Activated naive CD8-positive, alpha-beta T cell treated with anti-CD3 and anti-CD28 coated beads for 36 hours (primary cell): ENCODE data around the gene TMEM131L. TPM values are rescaled to one million over a fixed set of nuclear protein-coding genes. Genes with fewer than 3 reads are reported as not detected.

Experiments
- DNase-seq: peaks from one replicate; pipeline ENCODE4 v3.0.0; 2021
- H3K27ac Mint-ChIP-seq: one replicate; pipeline ENCODE4 v1.8.0; 2022; ENCODE audit warnings: mild to moderate bottlenecking, moderate library complexity, mixed read lengths
- H3K27me3 Mint-ChIP-seq: one replicate; pipeline ENCODE4 v1.8.0; 2022; ENCODE audit warnings: mild to moderate bottlenecking, mixed read lengths
- H3K36me3 Mint-ChIP-seq: one replicate; pipeline ENCODE4 v1.8.0; 2021; ENCODE audit warnings: mild to moderate bottlenecking, mixed read lengths
- H3K4me1 Mint-ChIP-seq: one replicate; pipeline ENCODE4 v1.8.0; 2021; ENCODE audit warnings: mixed read lengths
- H3K4me3 Mint-ChIP-seq: one replicate; pipeline ENCODE4 v1.8.0; 2022; ENCODE audit warnings: mild to moderate bottlenecking, moderate library complexity, mixed read lengths
- H3K9me3 Mint-ChIP-seq: one replicate; pipeline ENCODE4 v1.8.0; 2022; ENCODE audit warnings: mixed read lengths
- total RNA-seq, 2 experiments: library from RNA; stranded (reverse); gene quantifications; one replicate each; pipeline ENCODE4 v1.2.3, GENCODE V29; 2021

The TMEM131L gene
- total RNA-seq, 2 experiments from 2014 or later, result 45.4 to 48.1 TPM

DNA sequence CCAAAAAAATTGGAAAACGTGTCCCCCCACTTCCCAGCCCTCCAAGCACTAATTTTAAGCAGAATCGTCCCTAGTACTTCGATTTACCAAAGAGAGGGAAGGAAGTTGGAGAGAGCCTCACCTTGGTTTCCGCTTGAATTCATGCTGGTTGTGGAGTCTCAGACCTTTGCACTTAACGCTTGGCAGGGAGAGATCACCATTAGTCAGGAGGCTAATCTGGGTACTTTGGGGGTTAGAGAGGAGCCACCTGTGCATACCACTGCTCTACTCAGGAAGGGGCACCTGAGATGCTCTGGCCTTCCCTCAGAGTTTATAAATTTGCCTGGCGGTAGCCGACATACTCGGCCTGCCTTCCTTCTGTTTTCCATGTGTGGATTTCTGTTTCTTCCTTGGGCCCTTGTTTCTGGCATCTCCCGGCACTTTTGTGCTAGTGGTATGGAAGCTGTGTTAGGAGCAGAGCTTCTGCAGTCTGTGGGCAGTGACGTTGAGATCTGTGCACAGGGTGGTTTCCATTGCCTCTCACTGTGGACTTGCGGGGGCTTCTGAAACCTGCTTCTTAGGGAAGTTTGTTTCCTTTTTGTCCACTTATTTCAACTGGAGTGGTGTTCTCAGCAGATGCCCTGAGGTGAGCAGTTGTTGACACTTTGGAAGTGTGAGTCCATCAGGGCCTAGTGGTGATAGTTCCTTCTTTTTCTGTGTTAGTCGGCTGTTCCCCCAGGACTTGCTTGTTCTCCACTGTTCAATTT lies 104.2 kb downstream of the TMEM131L start:
- no peak overlapping the region for H3K4me3 Mint-ChIP-seq
- H3K36me3 Mint-ChIP-seq, result peaks cover 57% of the 10 kb centered on the region
- H3K27me3 Mint-ChIP-seq, result no peaks in the 10 kb centered on the region
- peaks cover 78% of the 10 kb centered on the region for H3K4me1 Mint-ChIP-seq
- no peaks in the 10 kb centered on the region for H3K9me3 Mint-ChIP-seq
- H3K27ac Mint-ChIP-seq, result peak overlapping the region; percentile 63
- DNase-seq, result peak; percentile 17

DNA sequence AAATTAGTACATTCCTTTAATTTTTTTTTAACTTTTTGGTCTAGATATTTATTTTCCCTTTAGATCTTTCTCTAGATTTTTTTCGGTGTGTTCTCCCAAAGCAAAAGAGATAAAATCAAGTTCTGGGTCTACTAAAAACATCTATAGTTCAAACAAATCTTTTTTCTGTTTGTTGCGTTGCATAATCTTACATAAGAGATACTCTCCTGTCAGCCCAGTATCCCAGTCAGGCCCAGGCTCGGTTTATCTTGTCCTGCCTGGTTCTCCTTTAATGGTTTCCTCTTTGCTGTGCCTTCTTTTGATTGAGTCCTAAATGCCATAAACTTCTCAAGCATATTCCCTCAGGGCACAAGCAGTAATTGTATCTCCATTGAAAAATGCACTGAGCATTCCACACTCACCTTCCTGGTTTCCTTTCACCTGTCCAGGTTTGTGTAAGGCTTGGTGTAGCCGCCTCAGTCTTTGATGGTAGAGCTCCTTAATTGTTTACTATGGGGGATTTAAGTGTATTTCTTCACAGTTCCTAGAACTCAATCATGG lies 104.9 kb downstream of the TMEM131L start:
- peak overlapping the region; percentile 15 for H3K4me3 Mint-ChIP-seq
- no peaks in the 10 kb centered on the region for H3K9me3 Mint-ChIP-seq

DNA sequence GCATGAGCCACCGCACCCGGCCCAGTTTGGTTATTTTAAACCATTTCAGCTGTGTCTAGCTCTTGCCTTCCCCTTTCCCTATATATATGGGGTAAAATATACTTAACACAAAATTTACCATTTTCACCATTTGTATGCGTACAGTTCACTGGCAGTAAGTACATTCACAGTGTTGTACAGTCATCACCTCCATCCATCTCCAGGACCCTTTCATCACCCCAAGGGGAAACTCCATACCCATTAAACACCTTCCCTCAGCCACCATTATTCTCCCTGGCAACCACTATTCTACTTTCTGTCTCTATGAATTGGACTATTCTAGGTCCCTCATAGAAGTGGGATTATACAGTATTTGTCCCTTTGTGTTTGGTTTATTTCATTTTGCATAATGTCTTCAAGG lies 106.4 kb downstream of the TMEM131L start:
- Mint-ChIP-seq H3K4me1 (peaks cover 84% of the 10 kb centered on the region), H3K4me3 (no peak overlapping the region), H3K36me3 (peaks cover 49% of the 10 kb centered on the region), H3K27ac (peak overlapping the region; percentile 90), H3K9me3 (no peaks in the 10 kb centered on the region), H3K27me3 (no peaks in the 10 kb centered on the region)
- DNase-seq, result no peak

More for the DNA sequence above, 104.9 kb downstream of the TMEM131L start:
- H3K27me3 Mint-ChIP-seq, result no peaks in the 10 kb centered on the region
- H3K4me1 Mint-ChIP-seq, result peaks cover 83% of the 10 kb centered on the region
- DNase-seq, result no peak
- H3K27ac Mint-ChIP-seq, result peak overlapping the region; percentile 63
- H3K36me3 Mint-ChIP-seq, result peaks cover 57% of the 10 kb centered on the region

DNA sequence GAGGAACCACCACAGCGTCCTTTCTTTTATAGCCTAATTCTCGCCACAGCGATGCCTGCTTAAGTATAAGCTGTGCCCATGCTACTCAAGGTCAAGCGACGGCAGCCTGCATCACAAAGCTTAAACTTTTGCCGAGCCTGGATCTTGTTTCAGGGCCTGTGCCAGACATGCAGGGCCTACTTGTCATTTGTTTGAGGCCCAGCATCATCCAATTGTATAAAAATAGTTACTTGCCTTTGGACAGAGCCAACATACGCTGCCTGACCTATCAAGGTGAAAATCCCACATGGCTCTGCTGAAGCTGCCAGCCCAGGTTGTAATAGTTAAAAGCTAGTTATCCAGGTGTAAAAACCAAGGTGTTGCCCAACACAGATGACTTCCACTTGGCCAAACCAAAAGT lies 107.1 kb downstream of the TMEM131L start:
- Mint-ChIP-seq H3K27me3 (no peaks in the 10 kb centered on the region), H3K4me1 (peaks cover 83% of the 10 kb centered on the region), H3K4me3 (no peak overlapping the region)

DNA sequence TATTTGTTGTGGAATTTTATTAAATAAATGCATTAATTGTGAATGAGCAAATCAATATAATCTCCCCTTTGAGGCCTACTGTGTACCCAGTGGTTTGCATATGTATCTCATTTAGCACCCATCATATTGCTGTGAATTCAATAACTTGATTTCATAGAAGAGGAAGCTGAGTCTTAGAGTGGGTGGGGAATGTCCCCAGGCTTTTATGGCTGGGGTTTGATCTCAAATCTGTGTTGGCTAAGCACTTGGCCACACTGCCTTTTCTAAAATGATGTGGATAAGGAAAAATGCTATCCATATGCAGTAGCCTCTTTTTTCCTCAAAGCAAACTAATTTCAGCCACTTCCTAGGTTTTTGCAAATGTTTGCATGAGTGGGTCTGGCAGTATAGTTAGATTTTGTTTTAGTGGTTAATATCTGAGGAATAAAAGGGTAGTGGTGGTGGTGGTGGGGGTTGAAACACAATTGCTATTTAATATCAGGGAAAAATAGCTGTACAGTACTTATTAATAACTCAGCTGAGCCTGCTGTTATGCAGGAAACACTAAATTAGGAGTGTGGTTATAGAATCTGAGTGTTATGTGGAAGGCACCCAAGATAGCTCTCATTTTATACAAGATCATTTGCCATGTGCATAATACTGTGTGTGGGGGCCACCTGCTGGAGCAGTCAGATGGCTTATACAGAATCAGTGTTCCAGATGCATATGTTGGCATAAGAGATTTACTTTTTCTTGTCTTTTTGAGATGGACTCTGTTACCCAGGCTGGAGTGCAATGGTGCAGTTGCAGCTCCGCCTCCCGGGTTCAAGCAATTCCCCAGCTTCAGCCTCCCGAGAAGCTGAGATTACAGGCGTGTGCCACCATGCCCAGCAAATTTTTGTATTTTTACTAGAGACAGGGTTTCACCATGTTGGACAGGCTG lies 108.0 kb downstream of the TMEM131L start:
- peak; percentile 47 for DNase-seq
- peaks cover 39% of the 10 kb centered on the region for H3K36me3 Mint-ChIP-seq
- no peak overlapping the region for H3K4me3 Mint-ChIP-seq
- H3K27ac Mint-ChIP-seq, result peak overlapping the region; percentile 90
- H3K4me1 Mint-ChIP-seq, result peaks cover 74% of the 10 kb centered on the region
- no peaks in the 10 kb centered on the region for H3K27me3 Mint-ChIP-seq
- H3K9me3 Mint-ChIP-seq, result no peaks in the 10 kb centered on the region

More for the DNA sequence above, 107.1 kb downstream of the TMEM131L start:
- Mint-ChIP-seq H3K27ac (peak overlapping the region; percentile 90), H3K9me3 (no peaks in the 10 kb centered on the region), H3K36me3 (peaks cover 47% of the 10 kb centered on the region)
- DNase-seq, result no peak

DNA sequence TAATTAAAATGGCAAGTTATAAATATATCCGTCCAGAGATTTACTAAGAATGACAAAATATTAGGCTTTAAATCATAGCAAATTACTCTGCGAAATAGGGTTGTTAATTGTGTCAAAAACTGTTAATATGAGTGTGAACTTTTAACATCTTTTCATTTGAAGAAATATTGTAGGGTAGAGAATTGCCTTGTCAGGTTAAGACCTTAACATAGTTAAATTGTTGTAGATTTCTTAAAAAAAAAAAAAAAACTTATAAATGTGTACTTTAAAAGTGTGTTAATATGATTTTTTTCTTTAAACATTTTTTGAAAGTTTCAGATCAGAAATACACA lies 110.2 kb downstream of the TMEM131L start:
- peak overlapping the region; percentile 59 for H3K27ac Mint-ChIP-seq
- DNase-seq, result no peak
- peaks cover 31% of the 10 kb centered on the region for H3K36me3 Mint-ChIP-seq
- no peaks in the 10 kb centered on the region for H3K27me3 Mint-ChIP-seq
- H3K4me1 Mint-ChIP-seq, result peaks cover 64% of the 10 kb centered on the region
- H3K4me3 Mint-ChIP-seq, result no peak overlapping the region
- H3K9me3 Mint-ChIP-seq, result no peaks in the 10 kb centered on the region

DNA sequence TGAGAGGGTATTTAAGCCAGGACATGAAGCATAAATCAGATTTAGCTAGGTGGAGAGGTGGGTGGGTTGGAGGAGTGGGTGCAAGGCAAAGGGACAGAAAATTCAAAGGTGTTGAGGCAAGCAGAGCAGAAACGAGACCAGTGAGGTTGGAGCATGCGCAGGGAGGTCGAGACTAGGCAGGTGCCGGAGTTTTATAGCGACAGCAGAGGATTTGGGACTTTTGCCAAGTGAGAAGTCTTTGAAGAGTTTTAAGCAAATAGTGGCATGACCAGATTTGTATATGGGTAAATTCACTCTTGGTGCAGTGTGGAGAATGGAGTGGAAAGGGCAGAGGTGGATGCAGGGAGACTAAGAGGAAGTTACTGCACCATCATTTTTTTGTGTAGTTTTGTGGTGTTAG lies 110.9 kb downstream of the TMEM131L start:
- no peak for DNase-seq
- peaks cover 58% of the 10 kb centered on the region for H3K4me1 Mint-ChIP-seq
- H3K36me3 Mint-ChIP-seq, result peaks cover 25% of the 10 kb centered on the region
- H3K27me3 Mint-ChIP-seq, result no peaks in the 10 kb centered on the region
- peak overlapping the region; percentile 7 for H3K4me3 Mint-ChIP-seq
- no peaks in the 10 kb centered on the region for H3K9me3 Mint-ChIP-seq
- peak overlapping the region; percentile 14 for H3K27ac Mint-ChIP-seq

DNA sequence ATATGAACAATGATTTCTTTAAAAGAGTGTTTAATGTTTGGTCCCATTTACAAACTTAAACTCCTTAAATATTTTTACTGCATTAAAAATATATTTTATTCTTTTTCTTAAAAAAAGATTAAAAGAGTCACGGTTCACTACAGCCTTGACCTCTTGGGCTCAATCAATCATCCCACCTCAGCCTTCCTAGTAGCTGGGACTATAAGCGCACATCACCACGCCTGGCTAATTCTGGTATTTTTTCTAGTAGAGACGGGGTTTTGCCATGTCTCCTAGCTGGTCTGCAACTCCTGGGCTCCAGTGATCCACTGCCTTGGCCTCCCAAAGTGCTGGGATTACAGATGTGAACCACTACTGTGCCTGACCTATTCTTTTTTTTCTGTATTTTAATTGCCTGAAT lies 113.2 kb downstream of the TMEM131L start:
- DNase-seq, result no peak
- peak overlapping the region; percentile 48 for H3K27ac Mint-ChIP-seq
- peaks cover 17% of the 10 kb centered on the region for H3K36me3 Mint-ChIP-seq
- no peak overlapping the region for H3K4me3 Mint-ChIP-seq
- peaks cover 54% of the 10 kb centered on the region for H3K4me1 Mint-ChIP-seq
- H3K27me3 Mint-ChIP-seq, result no peaks in the 10 kb centered on the region
- H3K9me3 Mint-ChIP-seq, result no peaks in the 10 kb centered on the region

DNA sequence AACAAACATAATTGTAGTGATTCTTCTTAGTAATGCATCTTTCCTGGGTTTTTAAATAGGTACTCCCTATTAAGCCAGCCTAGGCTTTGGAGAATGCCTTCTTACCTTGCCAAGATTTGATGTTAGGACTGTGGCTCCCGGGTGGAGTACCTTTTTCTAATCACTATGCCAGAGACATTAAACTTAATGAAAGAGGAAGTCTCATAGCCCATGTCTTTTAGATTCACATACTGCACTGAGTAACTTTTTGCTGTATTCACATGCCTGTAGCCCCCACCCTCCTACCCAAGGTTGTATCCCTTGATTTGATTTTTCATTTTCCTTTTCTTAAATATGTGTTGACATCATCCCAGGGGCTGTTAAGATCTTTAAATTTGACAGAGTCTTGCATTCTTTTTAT lies 113.7 kb downstream of the TMEM131L start:
- H3K4me3 Mint-ChIP-seq, result no peak overlapping the region
- H3K27me3 Mint-ChIP-seq, result no peaks in the 10 kb centered on the region
- H3K9me3 Mint-ChIP-seq, result no peaks in the 10 kb centered on the region
- H3K4me1 Mint-ChIP-seq, result peaks cover 53% of the 10 kb centered on the region
- no peak for DNase-seq
- peak overlapping the region; percentile 48 for H3K27ac Mint-ChIP-seq
- peaks cover 16% of the 10 kb centered on the region for H3K36me3 Mint-ChIP-seq

DNA sequence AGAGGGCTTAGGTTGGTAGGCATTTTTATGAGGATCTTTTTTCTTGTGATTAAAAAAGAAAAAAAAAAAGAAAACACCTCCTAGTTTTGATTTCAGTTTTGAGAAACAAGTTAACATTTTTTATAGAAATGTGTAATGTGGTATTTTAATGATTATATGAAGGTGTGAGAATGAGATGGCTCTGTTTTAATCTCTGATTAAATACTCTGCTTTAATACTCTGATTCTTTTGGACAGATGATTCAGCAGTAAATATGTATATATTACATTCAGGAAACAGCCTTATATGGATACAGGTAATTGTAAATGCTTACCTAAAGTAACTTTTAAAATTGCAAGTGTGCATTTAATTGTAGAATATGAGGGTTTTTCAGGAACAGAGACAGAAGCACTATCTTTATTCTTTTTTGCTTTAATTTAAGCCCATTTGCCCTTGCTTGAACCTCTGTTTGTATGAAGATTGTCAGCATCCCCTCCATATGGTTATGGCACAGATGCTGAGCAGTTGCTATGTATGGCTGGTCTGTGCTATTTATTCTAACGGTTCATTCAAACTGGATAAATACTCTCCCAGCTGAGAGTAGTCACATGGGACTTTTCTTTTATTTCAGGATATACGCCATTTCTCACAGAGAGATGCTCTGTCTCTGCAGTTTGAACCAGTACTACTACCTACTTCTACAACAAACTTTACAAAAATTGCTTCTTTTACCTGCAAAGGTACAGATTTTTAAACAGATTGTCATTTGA lies 117.0 kb downstream of the TMEM131L start:
- H3K4me1 Mint-ChIP-seq, result peaks cover 36% of the 10 kb centered on the region
- H3K36me3 Mint-ChIP-seq, result peaks cover 17% of the 10 kb centered on the region
- H3K27ac Mint-ChIP-seq, result peak overlapping the region; percentile 34
- H3K9me3 Mint-ChIP-seq, result no peaks in the 10 kb centered on the region
- H3K27me3 Mint-ChIP-seq, result no peaks in the 10 kb centered on the region
- no peak for DNase-seq
- H3K4me3 Mint-ChIP-seq, result no peak overlapping the region

DNA sequence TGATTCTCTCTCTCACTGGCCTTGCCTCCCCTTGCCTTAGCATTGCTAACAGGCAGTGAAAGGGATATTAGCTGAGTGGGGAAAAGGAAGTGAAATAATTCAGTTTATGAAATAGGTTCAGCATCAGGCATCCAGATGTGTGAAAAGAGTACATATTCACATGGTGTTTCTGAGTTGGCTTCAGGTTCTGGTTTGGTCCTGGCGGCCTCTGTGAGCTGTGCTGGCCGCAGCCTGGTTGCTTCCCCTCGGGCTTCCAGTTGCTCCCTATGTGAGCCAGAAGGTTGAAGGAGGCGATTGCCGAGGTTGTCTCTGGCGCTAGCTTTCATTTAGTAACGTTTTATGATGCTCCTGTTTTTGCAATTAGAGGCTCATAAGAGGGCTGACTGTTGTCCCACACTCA lies 118.9 kb downstream of the TMEM131L start:
- Mint-ChIP-seq H3K36me3 (peaks cover 26% of the 10 kb centered on the region), H3K27ac (no peak overlapping the region), H3K4me3 (no peak overlapping the region), H3K9me3 (no peaks in the 10 kb centered on the region), H3K27me3 (no peaks in the 10 kb centered on the region), H3K4me1 (peaks cover 37% of the 10 kb centered on the region)
- DNase-seq, result no peak

DNA sequence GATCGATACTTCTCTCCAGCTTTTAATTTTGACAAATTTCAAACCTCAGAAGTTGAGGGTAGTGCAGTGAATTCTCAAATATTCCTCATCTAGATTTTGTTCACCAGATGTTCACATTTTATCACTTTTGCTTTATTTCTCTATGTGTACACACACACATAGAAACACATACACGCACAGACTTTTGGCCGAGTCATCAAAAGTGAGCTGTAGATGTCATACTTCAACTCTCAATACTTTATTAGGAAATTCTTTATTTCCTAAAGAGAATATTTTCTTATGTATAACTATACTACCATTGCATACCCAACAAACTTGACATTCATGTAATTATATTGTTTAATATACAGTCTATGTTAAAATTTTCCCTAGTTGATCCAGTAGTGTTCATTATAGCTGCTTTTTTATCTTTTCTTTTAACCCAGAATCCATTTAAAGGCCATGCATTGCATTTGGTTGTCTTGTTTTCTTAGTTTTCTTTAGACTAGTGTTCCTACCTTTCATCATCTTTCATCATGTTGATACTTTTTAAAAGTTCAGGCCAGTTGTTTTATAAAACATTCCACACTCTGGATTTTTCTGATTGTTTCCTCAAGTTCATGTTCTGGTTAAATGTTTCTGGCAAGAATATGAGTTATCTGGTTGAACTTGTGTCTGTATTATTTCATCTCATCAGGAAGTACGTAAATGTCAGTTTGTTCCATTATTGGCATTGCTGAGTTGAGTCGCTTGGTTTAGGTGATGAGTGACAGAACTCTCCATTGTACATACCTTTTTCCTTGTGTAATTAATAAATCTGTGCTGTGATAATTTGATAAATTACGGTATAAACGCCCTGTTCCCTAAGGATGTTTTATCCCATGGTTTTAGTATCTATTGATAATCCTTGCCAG lies 123.8 kb downstream of the TMEM131L start:
- Mint-ChIP-seq H3K27ac (peak overlapping the region; percentile 1), H3K4me3 (no peak overlapping the region)

DNA sequence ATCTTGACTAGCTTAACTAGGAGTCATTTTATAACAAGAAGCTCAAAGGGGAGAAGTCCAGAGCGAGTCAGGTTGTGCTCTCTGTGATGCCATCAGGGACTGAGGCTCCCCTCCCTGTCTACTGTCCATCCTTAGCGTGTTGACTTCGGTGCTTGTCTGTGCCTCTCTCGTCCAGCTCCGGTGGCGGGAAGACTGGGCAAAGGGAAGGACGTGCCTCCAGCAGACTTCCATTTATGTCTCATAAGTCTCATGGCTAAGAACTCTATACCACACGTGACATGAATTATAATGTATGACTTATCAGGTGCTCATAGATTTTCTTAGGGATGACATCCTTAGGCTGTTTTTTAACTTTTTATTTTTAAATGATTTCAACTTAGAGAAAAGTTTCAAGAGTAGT lies 125.3 kb downstream of the TMEM131L start:
- Mint-ChIP-seq H3K27me3 (no peaks in the 10 kb centered on the region), H3K9me3 (no peaks in the 10 kb centered on the region), H3K27ac (no peak overlapping the region), H3K4me1 (peaks cover 29% of the 10 kb centered on the region), H3K4me3 (no peak overlapping the region), H3K36me3 (peaks cover 46% of the 10 kb centered on the region)
- DNase-seq, result no peak

More for the DNA sequence above, 123.8 kb downstream of the TMEM131L start:
- Mint-ChIP-seq H3K9me3 (no peaks in the 10 kb centered on the region), H3K27me3 (no peaks in the 10 kb centered on the region), H3K36me3 (peaks cover 37% of the 10 kb centered on the region), H3K4me1 (peaks cover 19% of the 10 kb centered on the region)
- DNase-seq, result no peak

DNA sequence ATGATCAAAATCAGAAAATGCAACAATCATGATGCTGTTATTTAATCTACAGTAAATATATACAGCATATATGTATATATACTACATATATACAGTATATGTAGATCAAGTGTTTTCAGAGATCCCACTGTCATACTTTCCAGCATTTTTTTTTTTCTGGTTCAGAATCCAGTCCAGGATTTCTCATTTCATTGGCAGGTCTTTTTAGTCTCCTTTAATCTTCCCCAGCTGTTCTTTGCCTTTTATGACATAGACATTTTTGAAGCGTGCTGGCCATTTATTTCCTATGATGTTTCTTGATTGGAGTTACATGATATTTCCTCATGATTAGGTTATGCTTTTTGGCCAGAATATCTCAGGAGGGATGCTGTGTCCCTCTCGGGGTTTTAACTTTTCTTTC lies 125.9 kb downstream of the TMEM131L start:
- peak overlapping the region; percentile 8 for H3K27ac Mint-ChIP-seq

More for the DNA sequence above, 125.9 kb downstream of the TMEM131L start:
- no peak for DNase-seq
- no peaks in the 10 kb centered on the region for H3K9me3 Mint-ChIP-seq
- no peaks in the 10 kb centered on the region for H3K27me3 Mint-ChIP-seq
- no peak overlapping the region for H3K4me3 Mint-ChIP-seq
- peaks cover 45% of the 10 kb centered on the region for H3K36me3 Mint-ChIP-seq
- peaks cover 29% of the 10 kb centered on the region for H3K4me1 Mint-ChIP-seq
